ENCODE measurements around the gene AGAP1. TPM values are rescaled to one million over a fixed set of nuclear protein-coding genes. Genes with fewer than 3 reads are reported as not detected.

The AGAP1 gene
- total RNA-seq, 4 donors from 2014 or later: 7.2 to 19.6 (median 15.2) TPM

DNA sequence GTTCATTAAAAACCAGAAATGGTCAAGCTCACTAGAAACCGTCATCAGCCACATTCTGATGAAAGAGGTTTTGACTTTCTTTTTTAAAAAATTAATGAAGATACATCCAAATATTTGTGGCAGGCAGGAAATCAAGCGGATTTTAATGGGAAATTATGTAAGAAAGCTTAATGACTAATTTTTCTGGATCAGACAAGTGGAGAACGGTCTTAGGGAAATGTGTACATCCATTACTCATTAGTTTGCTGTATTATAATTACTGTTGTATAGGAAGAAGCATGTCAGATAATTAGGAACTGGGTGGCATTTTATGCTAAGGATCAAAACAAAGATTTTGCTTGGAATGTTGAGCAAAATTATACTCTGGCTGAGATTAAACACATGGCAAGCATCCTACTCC, 39.4 kb downstream of the AGAP1 start:
- TF ChIP-seq POLR2A (IDR thresholded peaks at IDR 0.05): no peak
- TF ChIP-seq, protein P1, sequence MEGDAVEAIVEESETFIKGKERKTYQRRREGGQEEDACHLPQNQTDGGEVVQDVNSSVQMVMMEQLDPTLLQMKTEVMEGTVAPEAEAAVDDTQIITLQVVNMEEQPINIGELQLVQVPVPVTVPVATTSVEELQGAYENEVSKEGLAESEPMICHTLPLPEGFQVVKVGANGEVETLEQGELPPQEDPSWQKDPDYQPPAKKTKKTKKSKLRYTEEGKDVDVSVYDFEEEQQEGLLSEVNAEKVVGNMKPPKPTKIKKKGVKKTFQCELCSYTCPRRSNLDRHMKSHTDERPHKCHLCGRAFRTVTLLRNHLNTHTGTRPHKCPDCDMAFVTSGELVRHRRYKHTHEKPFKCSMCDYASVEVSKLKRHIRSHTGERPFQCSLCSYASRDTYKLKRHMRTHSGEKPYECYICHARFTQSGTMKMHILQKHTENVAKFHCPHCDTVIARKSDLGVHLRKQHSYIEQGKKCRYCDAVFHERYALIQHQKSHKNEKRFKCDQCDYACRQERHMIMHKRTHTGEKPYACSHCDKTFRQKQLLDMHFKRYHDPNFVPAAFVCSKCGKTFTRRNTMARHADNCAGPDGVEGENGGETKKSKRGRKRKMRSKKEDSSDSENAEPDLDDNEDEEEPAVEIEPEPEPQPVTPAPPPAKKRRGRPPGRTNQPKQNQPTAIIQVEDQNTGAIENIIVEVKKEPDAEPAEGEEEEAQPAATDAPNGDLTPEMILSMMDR (IDR thresholded peaks at IDR 0.05): no peak
- no peaks in the 10 kb centered on the region for H3K36me3 ChIP-seq
- 15% methylated on average over 3 of the region's 3 CpGs for WGBS, 2 donors
- no peak for DNase-seq
- no peaks in the 10 kb centered on the region for H3K27me3 ChIP-seq
- intact Hi-C loops (cut with DNase I): no loop called here
- H3K4me1 ChIP-seq: peaks cover 0 to 42% (median 8%) of the 10 kb centered on the region in 3 donors
- no peak overlapping the region for H3K4me3 ChIP-seq
- H3K9me3 ChIP-seq: no peaks in the 10 kb centered on the region
- no peak overlapping the region for H3K27ac ChIP-seq

DNA sequence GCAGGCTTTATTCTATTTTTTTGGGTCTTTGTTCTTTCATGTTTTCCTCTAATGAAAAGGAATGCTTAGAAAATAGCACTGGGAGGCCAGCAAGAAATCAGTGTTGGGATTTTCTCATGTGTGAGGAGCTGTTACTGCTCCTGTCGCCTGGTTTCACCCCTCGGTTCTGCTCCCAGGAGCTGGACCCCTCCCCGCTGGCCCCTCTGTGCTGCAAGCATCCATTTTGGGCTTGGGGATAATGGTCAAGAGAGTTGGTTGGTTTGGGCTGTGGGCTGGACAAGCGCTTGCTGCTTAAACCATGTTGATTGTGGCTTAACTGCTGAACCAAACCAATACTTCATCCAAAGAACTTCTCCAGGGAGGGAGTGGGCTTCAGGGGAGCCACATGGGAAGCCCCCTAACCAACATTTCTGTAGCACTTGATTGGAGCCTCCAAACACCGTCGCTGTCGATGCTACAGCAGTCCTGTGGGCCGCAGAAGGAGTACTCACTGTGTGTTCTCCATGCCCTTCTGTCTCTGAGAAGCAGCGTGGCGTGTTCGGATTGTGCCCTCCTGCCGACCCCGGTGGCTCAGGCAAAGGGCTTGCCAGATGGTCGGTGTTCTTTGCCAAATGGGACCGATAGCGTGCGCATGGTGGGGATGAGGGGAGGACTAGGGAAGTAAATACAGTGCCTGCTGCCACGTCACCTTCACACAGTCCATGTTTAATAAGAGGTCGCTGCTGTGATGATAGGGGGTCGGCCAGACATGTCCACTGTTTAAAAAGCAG, 40.0 kb downstream of the AGAP1 start:
- Histone ChIP-seq H3K27me3 (no peaks in the 10 kb centered on the region), H3K9me3 (no peaks in the 10 kb centered on the region), H3K27ac (no peak overlapping the region), H3K36me3 (no peaks in the 10 kb centered on the region), H3K4me1 (peaks cover 0 to 45% (median 8%) of the 10 kb centered on the region in 3 donors), H3K4me3 (no peak overlapping the region)
- no peak for DNase-seq
- 77 to 92% methylated on average over 14 to 18 of the region's 20 CpGs for WGBS, 2 donors
- TF ChIP-seq POLR2A (IDR thresholded peaks at IDR 0.05): no peak
- TF ChIP-seq, protein P1 (IDR thresholded peaks at IDR 0.05): no peak
- intact Hi-C loops (cut with DNase I): no loop called here

DNA sequence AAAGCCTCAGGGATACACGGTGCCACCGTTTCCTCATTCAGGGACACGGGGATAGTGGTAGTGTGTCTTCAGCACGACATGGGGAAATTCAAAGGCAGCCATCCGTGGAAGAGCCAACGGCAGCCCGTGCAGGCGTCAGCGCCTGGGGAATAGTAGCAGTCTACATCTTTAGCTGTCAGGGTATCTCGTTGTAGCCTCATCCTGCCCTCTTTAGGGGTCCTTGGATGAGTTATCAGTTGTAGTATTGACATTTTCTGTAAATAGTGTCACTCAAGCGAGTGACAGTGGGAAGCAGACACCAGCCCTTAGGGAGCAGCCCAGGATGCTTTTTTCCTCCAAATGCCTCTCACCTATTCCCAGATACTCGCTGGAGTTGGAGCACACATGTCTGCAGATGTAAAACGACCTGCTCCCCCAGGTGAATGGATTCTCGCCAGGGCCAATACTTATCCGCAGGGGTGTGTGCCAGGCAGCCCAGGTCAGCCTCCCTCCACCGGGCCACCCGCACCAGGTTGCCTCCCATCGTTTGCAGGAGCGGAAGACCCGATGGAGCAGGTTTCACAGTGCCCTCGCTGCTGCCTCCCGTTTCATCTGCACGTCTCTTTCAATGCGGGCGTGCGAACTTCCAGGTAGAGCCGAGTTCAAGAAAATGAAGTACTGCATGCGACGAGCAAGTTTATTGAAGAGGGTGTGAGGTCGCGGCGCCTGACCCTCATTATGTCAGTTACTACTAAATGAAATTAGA, 41.0 kb downstream of the AGAP1 start:
- H3K36me3 ChIP-seq: no peaks in the 10 kb centered on the region
- H3K4me1 ChIP-seq: peaks cover 0 to 45% (median 8%) of the 10 kb centered on the region in 3 donors
- no peak overlapping the region for H3K27ac ChIP-seq
- no peaks in the 10 kb centered on the region for H3K27me3 ChIP-seq
- TF ChIP-seq, protein P1 (IDR thresholded peaks at IDR 0.05): no peak
- no peak for TF ChIP-seq POLR2A (IDR thresholded peaks at IDR 0.05)
- intact Hi-C loops (cut with DNase I): no loop called here
- 52 to 57% methylated on average over 17 to 31 of the region's 32 CpGs for WGBS, 2 donors
- DNase-seq: no peak
- no peaks in the 10 kb centered on the region for H3K9me3 ChIP-seq
- H3K4me3 ChIP-seq: peak overlapping the region; percentile 15 to 49 (median 27)

DNA sequence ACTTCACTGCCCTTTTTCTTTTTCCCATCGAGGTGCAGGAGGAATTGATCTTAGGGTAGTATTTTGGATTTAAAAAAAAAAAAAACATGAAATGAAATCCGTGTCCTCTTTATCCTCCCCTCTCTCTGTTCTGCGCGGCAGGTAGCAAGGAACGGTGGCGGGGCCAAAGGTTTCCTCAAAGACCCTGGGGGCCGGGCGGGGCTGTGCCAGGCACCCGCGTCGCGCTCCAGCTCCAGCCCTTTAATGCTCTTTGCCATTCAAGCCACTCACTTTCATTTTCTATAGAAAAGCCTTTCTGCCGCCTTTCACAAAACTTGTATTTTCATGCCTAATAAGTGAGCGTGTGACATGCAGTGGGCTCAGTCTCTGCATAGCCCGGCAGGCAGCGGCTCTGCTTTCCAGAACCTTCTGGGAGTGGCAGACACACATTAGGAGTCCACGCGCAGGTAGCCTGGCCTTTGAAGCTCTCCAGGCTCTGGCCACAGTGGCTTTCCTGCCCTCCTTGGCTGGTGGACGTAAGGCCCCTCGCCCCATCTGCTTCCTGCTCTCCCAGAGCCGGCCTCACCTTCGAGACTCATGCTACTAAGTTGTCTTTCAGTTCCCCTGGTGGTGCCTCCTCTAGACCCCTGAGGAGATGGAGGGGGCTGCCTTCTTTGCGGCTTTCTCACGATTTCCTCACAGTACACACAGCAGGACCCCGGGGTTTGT, 41.7 kb downstream of the AGAP1 start:
- no peak for DNase-seq
- no peaks in the 10 kb centered on the region for H3K36me3 ChIP-seq
- no peak for TF ChIP-seq POLR2A (IDR thresholded peaks at IDR 0.05)
- TF ChIP-seq, protein P1 (IDR thresholded peaks at IDR 0.05): no peak
- peak overlapping the region; percentile 15 to 49 (median 27) for H3K4me3 ChIP-seq
- H3K27me3 ChIP-seq: no peaks in the 10 kb centered on the region
- 45 to 55% methylated on average over 17 of the region's 25 CpGs for WGBS, 2 donors
- peaks cover 0 to 48% (median 9%) of the 10 kb centered on the region in 3 donors for H3K4me1 ChIP-seq
- H3K9me3 ChIP-seq: no peaks in the 10 kb centered on the region
- H3K27ac ChIP-seq: no peak overlapping the region
- intact Hi-C loops (cut with DNase I): no loop called here
